Activated naive CD4-positive, alpha-beta T cell (primary cell): Measurements from ENCODE around the gene POLR1C.
"Not testable (repeated sequence)": the region's sequence is repeated elsewhere in the genome, so short reads cannot be mapped to it uniquely, and the experiment has no call there.

Experiments used
- DNase-seq, 4 experiments: peaks; one replicate each; lab custom pipeline; 2025; lab: John Stamatoyannopoulos, UW

POLR1C gene

GRCh38 chr6:43492673-43493072 lies 24.2 kb upstream of the POLR1C start:
- DNase-seq: no peak

- no peak for DNase-seq
Observed at GRCh38 chr6:43493230-43493629, 23.7 kb upstream of the POLR1C start.

- DNase-seq: no peak
Observed at GRCh38 chr6:43493833-43494232, 23.1 kb upstream of the POLR1C start.

- no peak for DNase-seq
Observed at GRCh38 chr6:43494321-43494720, 22.6 kb upstream of the POLR1C start.

- DNase-seq: no peak
Observed at GRCh38 chr6:43494766-43495165, 22.1 kb upstream of the POLR1C start.

GRCh38 chr6:43495409-43495941 lies 21.4 kb upstream of the POLR1C start:
- DNase-seq: no peak

GRCh38 chr6:43496370-43497128 lies 20.3 kb upstream of the POLR1C start:
- DNase-seq: no peak

- DNase-seq: no peak
Observed at GRCh38 chr6:43497129-43497396, 19.8 kb upstream of the POLR1C start.

- DNase-seq: no peak
Observed at GRCh38 chr6:43497689-43498088, 19.2 kb upstream of the POLR1C start.

GRCh38 chr6:43498291-43498690 lies 18.6 kb upstream of the POLR1C start:
- not testable (repeated sequence) for DNase-seq

- no peak for DNase-seq
Observed at GRCh38 chr6:43499028-43499815, 17.7 kb upstream of the POLR1C start.

GRCh38 chr6:43500921-43501320 lies 16.0 kb upstream of the POLR1C start:
- DNase-seq: no peak

GRCh38 chr6:43502666-43503065 lies 14.2 kb upstream of the POLR1C start:
- no peak for DNase-seq

- DNase-seq: no peak
Observed at GRCh38 chr6:43503443-43503842, 13.4 kb upstream of the POLR1C start.

- no peak for DNase-seq
Observed at GRCh38 chr6:43504756-43505593, 11.9 kb upstream of the POLR1C start.

GRCh38 chr6:43505718-43506117 lies 11.2 kb upstream of the POLR1C start:
- DNase-seq: no peak

- DNase-seq: no peak
Observed at GRCh38 chr6:43506171-43506570, 10.7 kb upstream of the POLR1C start.

GRCh38 chr6:43506667-43507471 lies 10.0 kb upstream of the POLR1C start:
- peak; percentile 42 to 67 (median 51) for DNase-seq

- no peak for DNase-seq
Observed at GRCh38 chr6:43508481-43509141, 8.3 kb upstream of the POLR1C start.

- DNase-seq: no peak
Observed at GRCh38 chr6:43509142-43509983, 7.5 kb upstream of the POLR1C start.
